Esophagus squamous epithelium (tissue), 4 donors: ENCODE measurements around the gene MGAT5B.

Experiments
- POLR2A ChIP-seq, 4 donors: fragments of 450-650 bp; IDR thresholded peaks; one replicate each; pipeline ENCODE4 v1.6.1; 2017; ENCODE audit warnings: antibody characterized with exemption in 4 of 4, mild to moderate bottlenecking in 4 of 4, moderate library complexity in 3 of 4
- TF ChIP-seq, protein P1 (sequence below), 6 experiments: fragments of 450-650 bp in 4 of 6; fragments of 200-600 bp in 2 of 6; sonication (generic) in 2 of 6; IDR thresholded peaks; one replicate each; pipeline ENCODE4 v1.5.1; 2016 to 2019; ENCODE audit warnings: antibody characterized with exemption in 6 of 6, mild to moderate bottlenecking in 4 of 6, moderate library complexity in 4 of 6

GRCh38 chr17:76995387-76996105 is 127.3 kb downstream of the MGAT5B start:
- no peak for TF ChIP-seq POLR2A (IDR thresholded peaks at IDR 0.05)
- TF ChIP-seq, protein P1, sequence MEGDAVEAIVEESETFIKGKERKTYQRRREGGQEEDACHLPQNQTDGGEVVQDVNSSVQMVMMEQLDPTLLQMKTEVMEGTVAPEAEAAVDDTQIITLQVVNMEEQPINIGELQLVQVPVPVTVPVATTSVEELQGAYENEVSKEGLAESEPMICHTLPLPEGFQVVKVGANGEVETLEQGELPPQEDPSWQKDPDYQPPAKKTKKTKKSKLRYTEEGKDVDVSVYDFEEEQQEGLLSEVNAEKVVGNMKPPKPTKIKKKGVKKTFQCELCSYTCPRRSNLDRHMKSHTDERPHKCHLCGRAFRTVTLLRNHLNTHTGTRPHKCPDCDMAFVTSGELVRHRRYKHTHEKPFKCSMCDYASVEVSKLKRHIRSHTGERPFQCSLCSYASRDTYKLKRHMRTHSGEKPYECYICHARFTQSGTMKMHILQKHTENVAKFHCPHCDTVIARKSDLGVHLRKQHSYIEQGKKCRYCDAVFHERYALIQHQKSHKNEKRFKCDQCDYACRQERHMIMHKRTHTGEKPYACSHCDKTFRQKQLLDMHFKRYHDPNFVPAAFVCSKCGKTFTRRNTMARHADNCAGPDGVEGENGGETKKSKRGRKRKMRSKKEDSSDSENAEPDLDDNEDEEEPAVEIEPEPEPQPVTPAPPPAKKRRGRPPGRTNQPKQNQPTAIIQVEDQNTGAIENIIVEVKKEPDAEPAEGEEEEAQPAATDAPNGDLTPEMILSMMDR (IDR thresholded peaks at IDR 0.05) = no peak
